ENCODE measurements around the gene CAMTA1.
"Not testable (repeated sequence)": the region's sequence is repeated elsewhere in the genome, so short reads cannot be mapped to it uniquely, and the experiment has no call there.

The CAMTA1 gene

DNA sequence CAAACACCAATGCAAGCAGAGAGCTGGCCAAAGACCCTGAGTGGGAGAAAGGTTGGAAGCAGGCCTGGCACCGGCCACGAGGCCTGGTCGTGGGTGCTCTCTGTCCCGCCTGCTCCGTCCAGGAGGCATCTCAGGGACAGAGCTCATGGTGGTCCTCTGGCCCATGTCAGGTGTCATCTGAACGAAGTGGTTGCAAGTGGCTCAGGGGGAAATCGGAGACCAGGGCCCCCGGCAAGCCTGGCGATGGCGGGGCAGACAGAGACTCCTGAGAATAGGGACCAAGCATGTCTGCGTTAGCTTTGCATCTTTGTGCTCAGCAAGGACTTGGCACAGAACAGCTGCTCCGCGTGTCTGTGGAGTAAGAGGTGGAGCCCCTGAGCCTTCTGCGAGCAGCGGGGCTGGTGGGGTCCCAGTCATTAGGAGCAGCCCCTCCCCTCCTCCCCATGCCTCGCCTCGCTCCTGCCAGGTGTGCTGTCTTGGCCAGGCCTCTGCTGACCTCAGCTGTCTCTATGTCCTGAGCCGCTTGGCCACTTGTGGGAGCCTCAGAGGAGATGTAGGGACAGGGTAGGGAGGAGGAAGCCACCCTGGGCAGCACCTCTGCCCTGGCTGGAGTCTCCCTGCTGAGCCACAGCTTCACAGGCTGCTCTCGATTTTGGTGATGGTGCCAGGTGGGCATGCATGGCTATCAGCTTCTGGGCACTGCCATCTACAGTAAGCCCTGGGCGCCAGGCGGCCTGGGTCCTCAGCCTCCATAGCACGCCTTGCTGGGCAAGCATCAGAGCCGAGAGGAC, 622.9 kb downstream of the CAMTA1 start:
- DNase-seq (ENCODE audit: low read depth), result no peak
- H3K4me3 ChIP-seq (ENCODE audit: control insufficient read depth, low read depth, low read length), result no peak overlapping the region
- no peak for TF ChIP-seq CTCF (conservative IDR thresholded peaks at IDR 0.05; ENCODE audit: control insufficient read depth, insufficient read depth, low read depth, low read length)

GRCh38 chr1:7408771-7409150, 623.5 kb downstream of the CAMTA1 start:
- no peak for TF ChIP-seq CTCF (conservative IDR thresholded peaks at IDR 0.05; ENCODE audit: control insufficient read depth, insufficient read depth, low read depth, low read length)
- no peak overlapping the region for H3K4me3 ChIP-seq (ENCODE audit: control insufficient read depth, low read depth, low read length)
- DNase-seq (ENCODE audit: low read depth), result no peak

- H3K4me3 ChIP-seq (ENCODE audit: control insufficient read depth, low read depth, low read length), result no peak overlapping the region
- no peak for DNase-seq (ENCODE audit: low read depth)
- no peak for TF ChIP-seq CTCF (conservative IDR thresholded peaks at IDR 0.05; ENCODE audit: control insufficient read depth, insufficient read depth, low read depth, low read length)
These were observed 624.0 kb downstream of the CAMTA1 start for GRCh38 chr1:7409278-7409677.

DNA sequence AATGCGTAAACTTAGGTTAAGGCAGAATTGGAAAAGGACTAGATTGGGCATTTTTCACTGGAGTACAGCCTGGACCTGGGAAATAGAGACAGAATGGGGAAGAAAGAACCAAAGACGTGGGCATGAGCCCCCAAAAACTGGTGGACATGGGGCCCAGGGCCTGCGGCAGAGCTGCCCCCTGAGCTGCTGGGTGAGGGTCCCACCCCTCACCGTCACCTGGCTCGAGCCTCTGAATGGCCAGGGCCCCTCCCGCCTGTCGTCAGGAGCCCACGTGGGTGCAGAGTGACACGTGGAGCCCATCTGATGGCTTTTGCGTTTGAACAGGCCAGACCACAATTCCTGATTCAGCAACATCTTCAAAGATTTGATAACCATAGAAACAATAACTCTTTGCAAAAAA, 624.9 kb downstream of the CAMTA1 start:
- TF ChIP-seq CTCF (conservative IDR thresholded peaks at IDR 0.05; ENCODE audit: control insufficient read depth, insufficient read depth, low read depth, low read length), result no peak
- DNase-seq (ENCODE audit: low read depth), result no peak
- no peak overlapping the region for H3K4me3 ChIP-seq (ENCODE audit: control insufficient read depth, low read depth, low read length)

DNA sequence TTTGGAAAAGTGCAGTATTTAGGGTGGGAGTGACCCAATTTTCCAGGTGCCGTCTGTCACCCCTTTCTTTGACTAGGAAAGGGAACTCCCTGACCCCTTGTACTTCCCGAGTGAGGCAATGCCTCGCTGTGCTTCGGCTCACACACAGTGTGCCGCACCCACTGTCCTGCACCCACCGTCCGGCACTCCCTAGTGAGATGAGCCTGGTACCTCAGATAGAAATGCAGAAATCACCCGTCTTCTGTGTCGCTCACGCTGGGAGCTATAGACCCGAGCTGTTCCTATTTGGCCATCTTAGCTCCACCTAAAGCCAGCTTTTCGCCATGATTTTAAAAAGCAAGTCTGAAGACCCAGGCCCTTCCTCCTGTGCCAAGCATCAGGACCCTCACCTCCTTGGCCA, 632.4 kb downstream of the CAMTA1 start:
- not testable (repeated sequence) for DNase-seq (ENCODE audit: low read depth); H3K4me3 ChIP-seq (ENCODE audit: control insufficient read depth, low read depth, low read length)

DNA sequence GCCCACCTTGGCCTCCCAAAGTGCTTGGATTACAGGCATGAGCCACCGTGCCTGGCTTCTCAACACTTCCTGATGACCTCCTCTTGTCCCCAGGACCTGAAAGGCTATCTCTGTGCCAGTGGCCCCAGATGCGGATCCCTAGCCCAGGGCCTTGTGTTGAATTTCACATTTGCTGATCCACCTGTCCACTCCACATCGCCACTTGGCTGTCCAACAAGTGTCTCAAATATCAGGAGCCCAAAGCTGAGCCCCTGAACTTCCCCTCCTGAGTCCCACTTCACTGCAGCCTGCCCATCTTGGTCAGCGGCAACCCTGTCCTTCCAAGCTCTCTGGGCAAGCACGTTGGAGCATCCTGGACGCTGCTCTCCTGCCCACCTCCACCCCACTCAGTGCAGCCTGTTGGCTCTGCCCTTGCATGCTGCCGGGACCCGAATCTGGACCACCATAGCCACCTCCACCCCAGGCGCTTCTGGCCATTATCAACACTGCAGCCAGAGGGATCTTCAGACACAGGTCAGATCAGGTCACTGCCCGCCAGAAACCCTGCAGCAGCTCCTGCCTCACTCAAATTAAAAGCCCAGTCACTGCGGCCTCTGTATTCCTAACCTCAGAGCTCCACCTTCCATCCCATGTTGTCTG, 633.3 kb downstream of the CAMTA1 start:
- no peak for TF ChIP-seq CTCF (conservative IDR thresholded peaks at IDR 0.05; ENCODE audit: control insufficient read depth, insufficient read depth, low read depth, low read length)
- DNase-seq (ENCODE audit: low read depth), result no peak
- no peak overlapping the region for H3K4me3 ChIP-seq (ENCODE audit: control insufficient read depth, low read depth, low read length)

DNA sequence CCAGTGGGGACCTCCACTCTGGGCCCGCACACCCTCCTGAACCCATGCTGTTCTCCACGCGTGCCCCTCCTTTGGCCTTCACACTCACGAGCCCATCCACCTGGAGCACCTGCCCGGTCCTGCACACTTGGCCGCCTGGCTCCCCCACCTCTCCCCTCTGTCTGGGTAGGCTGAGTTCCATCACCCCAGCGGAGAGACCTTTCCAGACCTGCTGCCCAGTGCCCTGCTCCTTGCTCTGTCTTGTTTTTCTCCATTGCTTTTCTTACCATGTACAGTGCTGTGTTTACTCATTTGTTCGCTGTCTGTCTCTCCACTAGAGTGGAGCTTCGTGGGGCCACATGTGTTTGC, 634.8 kb downstream of the CAMTA1 start:
- no peak overlapping the region for H3K4me3 ChIP-seq (ENCODE audit: control insufficient read depth, low read depth, low read length)
- TF ChIP-seq CTCF (conservative IDR thresholded peaks at IDR 0.05; ENCODE audit: control insufficient read depth, insufficient read depth, low read depth, low read length), result no peak
- DNase-seq (ENCODE audit: low read depth), result no peak

Measured in fibroblast of mammary gland (primary cell).